Nephron (organoid): ENCODE data around the gene PIAS4.

Source experiments
- H3K27ac Mint-ChIP-seq, 3 experiments: 2 replicates each; pipeline ENCODE4 v1.8.0; 2020; ENCODE audit warnings: mixed read lengths in 3 of 3, mild to moderate bottlenecking in 2 of 3, moderate library complexity in 1 of 3
- H3K27me3 Mint-ChIP-seq: 2 replicates; pipeline ENCODE4 v1.8.0; 2021; ENCODE audit warnings: low read depth, mild to moderate bottlenecking, moderate library complexity, mixed read lengths
- H3K36me3 Mint-ChIP-seq: 2 replicates; pipeline ENCODE4 v1.8.0; 2020; ENCODE audit warnings: low read depth, mixed read lengths
- H3K4me1 Mint-ChIP-seq: 2 replicates; pipeline ENCODE4 v1.8.0; 2020; ENCODE audit warnings: mixed read lengths
- H3K4me3 Mint-ChIP-seq, 3 experiments: 2 replicates each; pipeline ENCODE4 v1.8.0; 2020; ENCODE audit warnings: mild to moderate bottlenecking in 3 of 3, mixed read lengths in 3 of 3, moderate library complexity in 2 of 3
- H3K9me3 Mint-ChIP-seq: 2 replicates; pipeline ENCODE4 v1.8.0; 2020; ENCODE audit warnings: mixed read lengths
- CTCF ChIP-seq, 3 experiments: fragments of 200-600 bp; sonication (generic); IDR thresholded peaks; one replicate each; pipeline ENCODE4 v1.5.0; 2021; ENCODE audit warnings: antibody characterized with exemption in 3 of 3; ENCODE audit not compliant: unreplicated experiment in 3 of 3

Gene PIAS4

GRCh38 chr19:3981373-3981735, 26.2 kb upstream of the PIAS4 start:
- Mint-ChIP-seq H3K4me3 (peak overlapping the region; percentile 17 to 60 (median 30)), H3K9me3 (no peaks in the 10 kb centered on the region), H3K4me1 (peaks cover 35% of the 10 kb centered on the region), H3K36me3 (peaks cover 66% of the 10 kb centered on the region), H3K27me3 (no peaks in the 10 kb centered on the region), H3K27ac (no peak overlapping the region)
- TF ChIP-seq CTCF (IDR thresholded peaks at IDR 0.05; ENCODE audit: unreplicated experiment in 3 of 3): no peak

- no peak for TF ChIP-seq CTCF (IDR thresholded peaks at IDR 0.05; ENCODE audit: unreplicated experiment in 3 of 3)
- no peaks in the 10 kb centered on the region for H3K27me3 Mint-ChIP-seq
- H3K9me3 Mint-ChIP-seq: no peaks in the 10 kb centered on the region
- H3K4me3 Mint-ChIP-seq: peak overlapping the region; percentile 63 to 100 (median 99)
- H3K36me3 Mint-ChIP-seq: peaks cover 60% of the 10 kb centered on the region
- no peak overlapping the region for H3K27ac Mint-ChIP-seq
- peaks cover 41% of the 10 kb centered on the region for H3K4me1 Mint-ChIP-seq
Measured at GRCh38 chr19:3981736-3982681, 25.5 kb upstream of the PIAS4 start.

- peak overlapping the region; percentile 64 to 92 (median 69) for H3K27ac Mint-ChIP-seq
- H3K27me3 Mint-ChIP-seq: peaks cover 4% of the 10 kb centered on the region
- H3K4me1 Mint-ChIP-seq: peaks cover 41% of the 10 kb centered on the region
- TF ChIP-seq CTCF (IDR thresholded peaks at IDR 0.05; ENCODE audit: unreplicated experiment in 3 of 3): no peak
- no peaks in the 10 kb centered on the region for H3K9me3 Mint-ChIP-seq
- H3K36me3 Mint-ChIP-seq: peaks cover 51% of the 10 kb centered on the region
- peak overlapping the region; percentile 99 to 100 (median 99) for H3K4me3 Mint-ChIP-seq
Measured at GRCh38 chr19:3982701-3983541, 24.6 kb upstream of the PIAS4 start.

- Mint-ChIP-seq H3K4me3 (peak overlapping the region; percentile 99 to 100 (median 99)), H3K27me3 (peaks cover 4% of the 10 kb centered on the region), H3K27ac (peak overlapping the region; percentile 64 to 92 (median 69)), H3K36me3 (peaks cover 47% of the 10 kb centered on the region), H3K4me1 (peaks cover 41% of the 10 kb centered on the region), H3K9me3 (no peaks in the 10 kb centered on the region)
- TF ChIP-seq CTCF (IDR thresholded peaks at IDR 0.05; ENCODE audit: unreplicated experiment in 3 of 3): no peak
Measured at GRCh38 chr19:3983542-3983914, 24.0 kb upstream of the PIAS4 start.

GRCh38 chr19:3983936-3984583, 23.5 kb upstream of the PIAS4 start:
- Mint-ChIP-seq H3K4me1 (peaks cover 41% of the 10 kb centered on the region), H3K36me3 (peaks cover 44% of the 10 kb centered on the region), H3K27ac (peak overlapping the region; percentile 92 to 97 (median 93)), H3K9me3 (no peaks in the 10 kb centered on the region), H3K4me3 (peak overlapping the region; percentile 99 to 100 (median 99)), H3K27me3 (peaks cover 4% of the 10 kb centered on the region)
- no peak for TF ChIP-seq CTCF (IDR thresholded peaks at IDR 0.05; ENCODE audit: unreplicated experiment in 3 of 3)
